Ovary (tissue), 9 donors: ENCODE results near the gene THOC2. TPM values are rescaled to one million over a fixed set of nuclear protein-coding genes. Genes with fewer than 3 reads are reported as not detected.

Source experiments
- DNase-seq, 5 donors: peaks; one replicate each; pipeline ENCODE4 v3.0.0-alpha.2; 2019 to 2020
- H3K27ac ChIP-seq, 2 donors: fragments of 200-600 bp; one replicate each; pipeline versions ENCODE4 v1.5.1 to v1.8.0; 2019 to 2022
- H3K27me3 ChIP-seq: fragments of 200-600 bp; one replicate; pipeline ENCODE4 v1.8.0; 2022
- H3K36me3 ChIP-seq: fragments of 200-600 bp; sonication (generic); one replicate; pipeline ENCODE4 v1.5.1; 2019
- H3K4me1 ChIP-seq: one replicate; pipeline ENCODE4 v1.8.1; 2013; ENCODE audit warnings: mild to moderate bottlenecking, moderate library complexity; ENCODE audit not compliant: insufficient read depth
- H3K4me3 ChIP-seq: fragments of 200-600 bp; sonication (generic); one replicate; pipeline ENCODE4 v1.5.1; 2017
- H3K9me3 ChIP-seq, 2 donors: fragments of 200-600 bp in 1 of 2; sonication (generic) in 1 of 2; one replicate each; pipeline versions ENCODE4 v1.5.1 to v1.8.1; 2013 to 2019; ENCODE audit warnings: mild to moderate bottlenecking in 1 of 2, moderate library complexity in 1 of 2
- CTCF ChIP-seq, 3 donors: fragments of 450-650 bp in 2 of 3; fragments of 200-600 bp in 1 of 3; IDR thresholded peaks; one replicate each; pipeline versions ENCODE4 v1.5.1 to v1.8.0; 2016 to 2022; ENCODE audit warnings: antibody characterized with exemption in 3 of 3, mild to moderate bottlenecking in 1 of 3
- EP300 ChIP-seq: sonication (generic); formaldehyde crosslinking; IDR thresholded peaks from one replicate; pipeline ENCODE4 v1.6.1; 2017; ENCODE audit warnings: antibody characterized with exemption
- POLR2A ChIP-seq: fragments of 450-650 bp; IDR thresholded peaks from one replicate; pipeline ENCODE4 v1.6.1; 2017; ENCODE audit warnings: antibody characterized with exemption, mild to moderate bottlenecking, moderate library complexity
- WGBS, 3 donors: extraction: QIAGEN DNeasy Blood & Tissue Kit in 1 of 3; methylation state at CpG; one replicate each; pipeline versions ENCODE4 v1.1.5 to v1.1.7; 2013 to 2017; 5-methylcytosine and 5-hydroxymethylcytosine counted together
- intact Hi-C, 4 donors: fragments of 100-400 bp; cut with DNase I; formaldehyde crosslinking; loops; one replicate each; pipeline versions ENCODE4 v1.11.0 to v1.15.1; 2022 to 2023
- polyA plus RNA-seq, 2 donors: library from polyadenylated mRNA; stranded (reverse); fragments of 200-250 nt in 1 of 2; fragments of 350-450 nt in 1 of 2; fragmentation: Illumina TruSeq in 1 of 2; extraction: RNeasy Lipid Tissue Mini Kit (QIAGEN cat#74804) in 1 of 2; gene quantifications; one replicate each; pipeline ENCODE4 v1.2.3, GENCODE V29; 2013 to 2014
- total RNA-seq, 7 donors: library from RNA; depleted of rRNA in 2 of 7; stranded (reverse); fragments of >200 nt in 2 of 7; fragmentation: NEBNext Ultra II Directional in 3 of 7; extraction: Animal tissue kit (Norgen Biotek cat#: 25700) in 3 of 7; gene quantifications; one replicate each; pipeline versions ENCODE4 v1.1.0 to v1.2.4, GENCODE V29; 2016 to 2023
- donor health status: DM: no; HTN: no; CAD: no; lungs with moderate emphysema.
- donor health status: DM: no; HTN: no; CAD: no.
- donor health status: Bipolar disorder and iron deficiency.
- donor health status: DM: yes; HTN: yes; CAD: no.
- donor health status: DM: no; HTN: no; CAD: no.
- donor health status: DM: yes; HTN: yes; CAD: no.

The THOC2 gene
- total and polyA plus RNA-seq, 9 donors = 37.0 to 91.9 (median 77.7) TPM

GRCh38 chrX:123743312-123743711 lies 10.5 kb upstream of the THOC2 start:
- TF ChIP-seq CTCF (IDR thresholded peaks at IDR 0.05) (no peak), EP300 (no peak), POLR2A (no peak)
- H3K4me1 ChIP-seq = no peaks in the 10 kb centered on the region
- H3K27ac ChIP-seq = no peak overlapping the region
- DNase-seq = no peak
- H3K9me3 ChIP-seq = no peaks in the 10 kb centered on the region
- intact Hi-C loops = no loop called here
- H3K27me3 ChIP-seq = no peaks in the 10 kb centered on the region
- H3K36me3 ChIP-seq = no peaks in the 10 kb centered on the region
- WGBS, 3 donors = 78 to 100% (median 87%) methylated on average over 1 of the region's 1 CpG
- H3K4me3 ChIP-seq = no peak overlapping the region

GRCh38 chrX:123742440-123742839 lies 9.6 kb upstream of the THOC2 start:
- no peaks in the 10 kb centered on the region for H3K27me3 ChIP-seq
- intact Hi-C loops = no loop called here
- WGBS, 3 donors = 96 to 100% (median 96%) methylated on average over 1 of the region's 1 CpG
- no peak for TF ChIP-seq EP300
- TF ChIP-seq POLR2A = no peak
- no peak for TF ChIP-seq CTCF (IDR thresholded peaks at IDR 0.05)
- H3K36me3 ChIP-seq = no peaks in the 10 kb centered on the region
- H3K9me3 ChIP-seq = no peaks in the 10 kb centered on the region
- H3K4me1 ChIP-seq = no peaks in the 10 kb centered on the region
- no peak for DNase-seq
- H3K27ac ChIP-seq = no peak overlapping the region
- no peak overlapping the region for H3K4me3 ChIP-seq

- WGBS, 3 donors = 68 to 74% (median 69%) methylated on average over 3 of the region's 3 CpGs
- Histone ChIP-seq H3K4me3 (no peak overlapping the region), H3K27me3 (no peaks in the 10 kb centered on the region), H3K9me3 (no peaks in the 10 kb centered on the region), H3K27ac (no peak overlapping the region), H3K36me3 (no peaks in the 10 kb centered on the region), H3K4me1 (no peaks in the 10 kb centered on the region)
- intact Hi-C loops = no loop called here
- TF ChIP-seq EP300 (no peak), CTCF (IDR thresholded peaks at IDR 0.05) (no peak), POLR2A (no peak)
- no peak for DNase-seq
Observed at GRCh38 chrX:123740536-123740935, 7.7 kb upstream of the THOC2 start.

- H3K9me3 ChIP-seq = no peaks in the 10 kb centered on the region
- WGBS, 3 donors = 15 to 28% (median 18%) methylated on average over 1 of the region's 1 CpG
- H3K4me1 ChIP-seq = no peaks in the 10 kb centered on the region
- TF ChIP-seq CTCF (IDR thresholded peaks at IDR 0.05) (no peak), EP300 (no peak), POLR2A (no peak)
- H3K27me3 ChIP-seq = no peaks in the 10 kb centered on the region
- H3K27ac ChIP-seq = no peak overlapping the region
- DNase-seq = no peak
- intact Hi-C loops = no loop called here
- no peaks in the 10 kb centered on the region for H3K36me3 ChIP-seq
- H3K4me3 ChIP-seq = no peak overlapping the region
Observed at GRCh38 chrX:123740006-123740405, 7.2 kb upstream of the THOC2 start.

GRCh38 chrX:123739474-123739873 lies 6.6 kb upstream of the THOC2 start:
- H3K4me3 ChIP-seq = no peak overlapping the region
- TF ChIP-seq CTCF (IDR thresholded peaks at IDR 0.05) (no peak), EP300 (no peak), POLR2A (no peak)

More at GRCh38 chrX:123739474-123739873, 6.6 kb upstream of the THOC2 start:
- H3K27ac ChIP-seq = no peak overlapping the region
- WGBS, 3 donors = 56 to 69% (median 62%) methylated on average over 3 of the region's 3 CpGs
- H3K27me3 ChIP-seq = no peaks in the 10 kb centered on the region
- H3K4me1 ChIP-seq = no peaks in the 10 kb centered on the region
- no peak for DNase-seq
- intact Hi-C loops = no loop called here
- no peaks in the 10 kb centered on the region for H3K36me3 ChIP-seq
- no peaks in the 10 kb centered on the region for H3K9me3 ChIP-seq
